Natural killer cell (primary cell): ENCODE results near the gene R3HDM1. TPM values are rescaled to one million over a fixed set of nuclear protein-coding genes. Genes with fewer than 3 reads are reported as not detected.

ENCODE experiments used
- ATAC-seq, 3 donors: fragments of 150-1000 bp in 2 of 3; fragments of 200-7000 bp in 1 of 3; cut with Tn5 transposase; 1 replicate in 1 of 3; 2 replicates in 2 of 3; pipeline ENCODE4 v1.10.0; 2021; ENCODE audit warnings: mild to moderate bottlenecking in 2 of 3, moderate library complexity in 2 of 3
- DNase-seq, 2 donors: peaks; one replicate each; pipeline versions ENCODE4 v3.0.0 to v3.0.0-alpha.2; 2013 to 2021; ENCODE audit warnings: mixed read lengths in 1 of 2
- H3K27ac ChIP-seq: one replicate; pipeline ENCODE4 v1.5.1; 2013; ENCODE audit warnings: mild to moderate bottlenecking, low read length
- H3K27me3 ChIP-seq: one replicate; pipeline ENCODE4 v1.6.1; 2013; ENCODE audit warnings: low read length; ENCODE audit not compliant: control insufficient read depth, insufficient read depth
- H3K36me3 ChIP-seq: one replicate; pipeline ENCODE4 v1.6.1; 2013; ENCODE audit warnings: low read length; ENCODE audit not compliant: control insufficient read depth, insufficient read depth
- H3K4me1 ChIP-seq: one replicate; pipeline ENCODE4 v1.6.1; 2013; ENCODE audit warnings: low read length; ENCODE audit not compliant: control insufficient read depth, insufficient read depth
- H3K4me3 ChIP-seq: one replicate; pipeline ENCODE4 v1.5.1; 2013; ENCODE audit warnings: low read length
- H3K9me3 ChIP-seq: one replicate; pipeline ENCODE4 v1.6.1; 2013; ENCODE audit warnings: low read length; ENCODE audit not compliant: control insufficient read depth, insufficient read depth
- H3K27ac Mint-ChIP-seq, 2 donors: one replicate each; pipeline ENCODE4 v1.8.0; 2022; ENCODE audit warnings: mild to moderate bottlenecking in 2 of 2, mixed read lengths in 2 of 2, moderate library complexity in 1 of 2
- H3K27me3 Mint-ChIP-seq, 2 donors: one replicate each; pipeline ENCODE4 v1.8.0; 2022; ENCODE audit warnings: low read depth in 2 of 2, mixed read lengths in 2 of 2
- H3K36me3 Mint-ChIP-seq: one replicate; pipeline ENCODE4 v1.8.0; 2022; ENCODE audit warnings: mixed read lengths
- H3K4me1 Mint-ChIP-seq, 2 donors: one replicate each; pipeline ENCODE4 v1.8.0; 2022; ENCODE audit warnings: mixed read lengths in 2 of 2
- H3K4me3 Mint-ChIP-seq: one replicate; pipeline ENCODE4 v1.8.0; 2022; ENCODE audit warnings: mild to moderate bottlenecking, moderate library complexity, mixed read lengths
- H3K9me3 Mint-ChIP-seq, 2 donors: one replicate each; pipeline ENCODE4 v1.8.0; 2022; ENCODE audit warnings: mixed read lengths in 2 of 2
- WGBS: methylation state at CpG from one replicate; pipeline ENCODE4 v1.1.7; 2013; ENCODE audit warnings: missing lambda C conversion rate; ENCODE audit not compliant: insufficient coverage; 5-methylcytosine and 5-hydroxymethylcytosine counted together
- intact Hi-C: fragments of 100-400 bp; cut with micrococcal nuclease; formaldehyde crosslinking; loops from one replicate; pipeline ENCODE4 v1.14.2; 2022
- total RNA-seq, 4 donors: library from RNA; stranded (reverse); fragments of 120-200 nt in 1 of 4; gene quantifications; one replicate each; pipeline versions ENCODE4 v1.2.3 to v1.2.4, GENCODE V29; 2013 to 2022
- TF ChIP-seq, protein P1 (sequence below): fragments of 200-600 bp; IDR thresholded peaks from one replicate; pipeline ENCODE4 v1.8.0; 2022; ENCODE audit warnings: antibody characterized with exemption

The R3HDM1 gene
- total RNA-seq, 3 donors from 2014 or later (not counting 1 experiment from before 2014, with no cell fraction given), result 34.9 to 48.6 (median 39.7) TPM

DNA sequence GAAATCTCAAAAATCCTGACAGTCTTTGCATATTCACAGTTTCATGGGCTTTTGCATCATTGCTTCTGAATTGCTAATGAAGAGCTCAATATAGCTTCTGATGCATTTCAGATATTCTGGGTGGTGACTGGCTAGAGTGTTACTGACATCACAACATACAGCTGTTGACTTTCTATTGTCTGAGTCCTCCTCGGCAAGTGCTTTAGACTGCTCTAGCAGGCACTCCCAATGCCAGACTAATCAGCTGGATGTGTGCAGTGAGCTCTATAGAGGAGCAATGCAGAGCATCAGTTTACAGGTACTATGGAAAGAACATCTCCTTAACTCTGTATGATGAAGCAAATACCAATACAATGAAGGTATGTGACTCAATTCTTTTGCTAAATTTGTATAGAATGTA is 54.9 kb downstream of the R3HDM1 start:
- WGBS, result 100% methylated on average over 1 of the region's 1 CpG
- Histone ChIP-seq H3K27me3 (no peaks in the 10 kb centered on the region), H3K4me1 (no peaks in the 10 kb centered on the region), H3K9me3 (no peaks in the 10 kb centered on the region), H3K36me3 (no peaks in the 10 kb centered on the region), H3K27ac (no peak overlapping the region), H3K4me3 (no peak overlapping the region)
- DNase-seq, result no peak
- H3K27me3 Mint-ChIP-seq, result no peaks in the 10 kb centered on the region
- intact Hi-C loops, result no loop called here
- TF ChIP-seq, protein P1, sequence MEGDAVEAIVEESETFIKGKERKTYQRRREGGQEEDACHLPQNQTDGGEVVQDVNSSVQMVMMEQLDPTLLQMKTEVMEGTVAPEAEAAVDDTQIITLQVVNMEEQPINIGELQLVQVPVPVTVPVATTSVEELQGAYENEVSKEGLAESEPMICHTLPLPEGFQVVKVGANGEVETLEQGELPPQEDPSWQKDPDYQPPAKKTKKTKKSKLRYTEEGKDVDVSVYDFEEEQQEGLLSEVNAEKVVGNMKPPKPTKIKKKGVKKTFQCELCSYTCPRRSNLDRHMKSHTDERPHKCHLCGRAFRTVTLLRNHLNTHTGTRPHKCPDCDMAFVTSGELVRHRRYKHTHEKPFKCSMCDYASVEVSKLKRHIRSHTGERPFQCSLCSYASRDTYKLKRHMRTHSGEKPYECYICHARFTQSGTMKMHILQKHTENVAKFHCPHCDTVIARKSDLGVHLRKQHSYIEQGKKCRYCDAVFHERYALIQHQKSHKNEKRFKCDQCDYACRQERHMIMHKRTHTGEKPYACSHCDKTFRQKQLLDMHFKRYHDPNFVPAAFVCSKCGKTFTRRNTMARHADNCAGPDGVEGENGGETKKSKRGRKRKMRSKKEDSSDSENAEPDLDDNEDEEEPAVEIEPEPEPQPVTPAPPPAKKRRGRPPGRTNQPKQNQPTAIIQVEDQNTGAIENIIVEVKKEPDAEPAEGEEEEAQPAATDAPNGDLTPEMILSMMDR, result no peak
- no peak for ATAC-seq
- H3K27ac Mint-ChIP-seq, result no peak overlapping the region
- no peak overlapping the region for H3K4me3 Mint-ChIP-seq
- H3K9me3 Mint-ChIP-seq, result no peaks in the 10 kb centered on the region
- H3K36me3 Mint-ChIP-seq, result no peaks in the 10 kb centered on the region
- peaks cover 17 to 19% of the 10 kb centered on the region in 2 donors for H3K4me1 Mint-ChIP-seq

DNA sequence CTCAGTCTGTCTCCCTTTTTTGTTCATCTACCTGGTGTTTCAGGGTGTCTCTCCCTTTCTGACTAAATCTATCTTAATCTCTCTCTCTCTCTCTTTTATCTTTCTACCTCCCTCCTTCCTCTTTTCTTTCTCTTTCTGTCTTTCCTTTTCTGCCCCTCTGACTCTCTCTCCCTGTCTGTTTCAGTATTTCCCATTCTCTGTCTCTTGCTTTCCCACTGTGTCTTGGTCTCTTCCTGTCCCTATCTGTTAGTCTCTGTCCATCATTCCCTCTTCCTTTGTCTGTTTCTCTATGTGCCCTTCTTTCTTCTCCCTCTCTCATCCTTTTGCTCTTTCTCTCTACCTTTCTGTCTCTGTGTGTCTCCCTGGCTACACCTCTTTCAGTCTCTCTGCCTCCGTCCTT is 56.7 kb downstream of the R3HDM1 start:
- ATAC-seq (no peak), DNase-seq (no peak)
- 98% methylated on average over 1 of the region's 1 CpG for WGBS
- no peaks in the 10 kb centered on the region for H3K27me3 Mint-ChIP-seq
- Histone ChIP-seq H3K36me3 (no peaks in the 10 kb centered on the region), H3K9me3 (no peaks in the 10 kb centered on the region), H3K4me3 (no peak overlapping the region), H3K27me3 (no peaks in the 10 kb centered on the region), H3K4me1 (peaks cover 3% of the 10 kb centered on the region), H3K27ac (no peak overlapping the region)
- intact Hi-C loops, result no loop called here
- H3K4me1 Mint-ChIP-seq, result peaks cover 11 to 17% of the 10 kb centered on the region in 2 donors
- H3K36me3 Mint-ChIP-seq, result no peaks in the 10 kb centered on the region
- H3K4me3 Mint-ChIP-seq, result no peak overlapping the region
- TF ChIP-seq, protein P1, result peak; percentile 13
- no peaks in the 10 kb centered on the region for H3K9me3 Mint-ChIP-seq
- no peak overlapping the region for H3K27ac Mint-ChIP-seq

DNA sequence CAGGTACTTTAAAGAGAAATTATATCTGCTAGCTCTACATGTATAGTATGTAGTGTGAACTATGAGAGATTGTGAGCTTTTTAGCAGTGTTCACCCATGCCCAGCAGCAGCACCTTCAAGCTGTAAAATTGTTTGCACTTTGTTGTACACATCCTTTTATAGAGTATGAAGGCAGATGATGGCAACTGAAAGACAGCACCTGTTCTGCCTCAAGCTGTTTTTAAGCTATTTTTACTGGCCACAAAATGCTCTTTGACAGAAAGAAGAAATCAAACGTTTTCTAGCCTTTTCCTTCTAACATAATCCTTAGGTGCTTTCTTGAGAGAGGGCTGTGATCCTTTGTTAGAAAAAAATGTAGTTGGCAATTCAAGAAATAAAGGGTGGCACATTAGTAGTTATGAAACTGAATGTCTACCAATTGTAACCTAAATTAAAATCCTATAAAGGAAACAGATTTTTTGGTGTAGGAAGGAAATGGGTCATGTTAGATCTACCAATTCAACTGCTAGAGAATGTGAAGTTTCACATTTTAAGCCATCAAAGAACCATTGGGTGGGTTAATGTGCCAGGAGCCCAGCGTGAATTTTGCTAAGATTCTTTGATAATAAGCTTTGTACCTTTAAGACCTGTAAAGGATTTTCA is 59.5 kb downstream of the R3HDM1 start:
- Mint-ChIP-seq H3K9me3 (no peaks in the 10 kb centered on the region), H3K4me1 (peaks cover 11 to 13% of the 10 kb centered on the region in 2 donors), H3K36me3 (no peaks in the 10 kb centered on the region), H3K27ac (no peak overlapping the region), H3K27me3 (no peaks in the 10 kb centered on the region), H3K4me3 (no peak overlapping the region)
- H3K27ac ChIP-seq, result no peak overlapping the region
- WGBS, result 17% methylated on average over 1 of the region's 2 CpGs
- no peaks in the 10 kb centered on the region for H3K36me3 ChIP-seq
- no peaks in the 10 kb centered on the region for H3K27me3 ChIP-seq
- H3K4me3 ChIP-seq, result no peak overlapping the region
- TF ChIP-seq, protein P1, result no peak
- H3K4me1 ChIP-seq, result peaks cover 3% of the 10 kb centered on the region
- ATAC-seq, result peak in 1 of 3 donors; percentile 34
- intact Hi-C loops, result loop anchor here (10.0 kb wide), 1 partner anchor 586 kb away; no protein-coding TSS in a partner anchor
- DNase-seq, result peak in 1 of 2 donors; percentile 20
- no peaks in the 10 kb centered on the region for H3K9me3 ChIP-seq

DNA sequence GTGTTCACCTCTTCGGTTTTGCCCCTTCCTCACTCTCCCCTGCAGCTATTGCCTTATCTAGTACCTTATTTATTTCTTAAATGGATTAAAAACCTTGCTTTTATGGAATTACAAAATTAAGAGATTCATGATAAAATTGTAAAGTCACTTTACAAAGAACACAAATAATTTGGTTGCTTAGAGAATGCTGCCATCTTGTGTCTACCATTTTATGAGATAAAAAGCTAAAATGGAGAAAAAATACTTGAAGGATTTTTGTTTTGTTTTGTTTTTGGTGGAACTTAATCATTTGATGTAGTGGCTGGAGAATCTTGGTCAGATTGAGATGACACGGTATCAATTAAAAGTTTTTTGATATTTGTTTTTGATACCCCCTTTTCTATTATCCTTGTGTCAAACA is 69.6 kb downstream of the R3HDM1 start:
- no peaks in the 10 kb centered on the region for H3K9me3 ChIP-seq
- no peaks in the 10 kb centered on the region for H3K9me3 Mint-ChIP-seq
- H3K27me3 ChIP-seq, result no peaks in the 10 kb centered on the region
- intact Hi-C loops, result no loop called here
- no peak overlapping the region for H3K4me3 Mint-ChIP-seq
- no peak overlapping the region for H3K27ac ChIP-seq
- peaks cover 0 to 19% of the 10 kb centered on the region in 2 donors for H3K4me1 Mint-ChIP-seq
- no peak overlapping the region for H3K27ac Mint-ChIP-seq
- peak in 1 of 2 donors; percentile 46 for DNase-seq
- no peaks in the 10 kb centered on the region for H3K36me3 Mint-ChIP-seq
- no peaks in the 10 kb centered on the region for H3K4me1 ChIP-seq
- no peaks in the 10 kb centered on the region for H3K27me3 Mint-ChIP-seq
- H3K4me3 ChIP-seq, result no peak overlapping the region
- WGBS, result no CpG with 5 or more reads among the region's 2 CpGs
- TF ChIP-seq, protein P1, result no peak
- peaks cover 18% of the 10 kb centered on the region for H3K36me3 ChIP-seq
- no peak for ATAC-seq
